GM21528 (cell line): ENCODE data around the gene SH2D7.
A peak's percentile ranks its signal among the peaks of the same experiment; 100 is the strongest.

Experiments used
- ATAC-seq: cut with Tn5 transposase; IDR thresholded peaks from one replicate; pipeline ENCODE4 v1.9.1; 2021; ENCODE audit warnings: mild to moderate bottlenecking, moderate library complexity; ENCODE audit not compliant: unreplicated experiment, low FRiP score

SH2D7 gene

DNA sequence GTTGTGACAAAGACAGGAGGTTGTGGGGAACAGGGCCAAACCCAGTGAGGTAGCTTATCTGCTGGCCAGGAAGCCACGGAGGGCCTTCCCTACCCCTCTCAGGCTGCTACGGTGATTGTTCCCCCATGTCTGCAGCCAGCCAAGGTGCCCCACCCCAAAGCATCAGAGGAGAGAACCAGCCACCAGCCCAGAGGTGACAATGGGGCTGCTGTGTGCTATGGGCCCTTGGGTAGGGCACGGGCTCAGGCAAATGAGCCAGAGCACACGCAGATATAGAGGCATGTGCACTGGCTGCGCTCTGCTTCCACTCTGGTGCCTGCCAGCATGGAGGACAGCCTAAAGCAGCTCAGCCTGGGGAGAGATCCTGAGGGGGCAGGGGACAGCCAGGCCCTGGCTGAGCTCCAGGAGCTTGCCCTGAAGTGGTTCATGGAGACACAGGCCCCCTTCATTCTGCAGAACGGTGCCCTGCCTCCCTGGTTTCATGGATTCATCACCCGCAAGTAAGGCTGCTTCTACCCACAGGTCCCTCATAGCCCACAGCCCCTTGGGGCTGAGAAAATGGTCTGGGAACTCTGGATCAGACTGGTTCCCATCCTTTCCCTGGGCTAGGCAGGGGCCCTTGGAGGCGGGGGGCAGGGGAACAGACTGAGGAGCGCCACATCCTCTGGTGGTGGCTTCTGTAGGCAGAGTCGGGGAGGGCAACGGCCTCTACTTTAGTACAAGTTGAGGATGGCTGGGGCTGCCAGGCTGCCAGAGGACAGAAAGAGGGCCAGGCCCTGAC lies at the start of gene SH2D7:
Gene SH2D7 (plus strand): TSS at position 301 of the 781 bp plus-strand sequence. CDS start 24 bp downstream, at position 325.
- no peak for ATAC-seq

DNA sequence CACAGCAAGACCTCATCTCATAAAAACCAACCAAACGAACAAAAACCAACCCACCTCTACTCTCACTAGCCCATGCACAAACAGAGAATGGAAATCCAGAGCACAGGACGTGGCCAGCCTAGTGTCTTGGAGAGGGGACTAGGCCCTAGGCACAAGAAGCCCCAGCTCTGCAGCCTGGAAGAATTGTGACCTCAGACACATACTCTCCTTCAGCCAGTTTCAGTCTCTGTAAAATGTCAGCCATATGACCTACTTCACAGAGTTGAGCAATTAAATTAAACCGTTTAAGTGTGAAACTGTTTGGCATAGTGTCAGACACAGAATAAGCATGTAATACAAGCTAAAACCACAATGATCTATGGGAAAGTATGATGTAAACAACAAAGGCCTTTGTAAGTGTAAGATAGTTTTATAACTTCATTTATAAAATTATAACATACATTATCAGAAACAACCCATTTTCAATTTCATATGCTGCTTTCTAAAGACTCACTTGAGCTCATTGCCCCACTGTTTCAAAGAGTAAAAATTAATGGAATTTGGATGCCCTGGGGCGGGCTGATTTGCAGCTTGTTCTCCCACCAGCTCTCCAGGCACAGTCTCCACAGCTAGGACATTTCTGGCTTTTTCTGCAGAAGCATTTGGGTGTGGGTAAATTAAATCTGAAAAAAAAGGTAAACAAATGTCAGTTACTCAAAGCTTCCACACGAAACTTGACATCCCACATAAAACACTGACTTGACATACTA lies 47.8 kb upstream of the SH2D7 start:
- ATAC-seq = no peak

DNA sequence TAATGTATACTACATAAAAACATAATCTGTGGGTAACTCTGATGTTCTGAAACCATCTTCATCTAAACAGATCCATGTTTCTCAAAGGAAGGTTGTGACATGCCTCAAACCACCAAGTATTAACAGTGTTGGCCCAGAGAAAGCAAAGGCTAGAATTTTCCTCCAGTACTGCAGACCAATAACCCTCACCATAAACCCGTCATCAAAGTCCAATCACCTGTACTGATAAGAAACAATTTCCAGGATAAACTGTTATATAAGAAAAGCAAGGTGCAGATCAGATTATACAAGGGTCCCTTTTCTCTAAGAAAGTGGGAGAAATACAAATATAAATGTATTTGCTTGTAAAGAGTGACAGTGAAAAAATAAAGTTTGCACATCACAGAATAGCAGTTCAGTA lies 47.2 kb upstream of the SH2D7 start:
- ATAC-seq = no peak

DNA sequence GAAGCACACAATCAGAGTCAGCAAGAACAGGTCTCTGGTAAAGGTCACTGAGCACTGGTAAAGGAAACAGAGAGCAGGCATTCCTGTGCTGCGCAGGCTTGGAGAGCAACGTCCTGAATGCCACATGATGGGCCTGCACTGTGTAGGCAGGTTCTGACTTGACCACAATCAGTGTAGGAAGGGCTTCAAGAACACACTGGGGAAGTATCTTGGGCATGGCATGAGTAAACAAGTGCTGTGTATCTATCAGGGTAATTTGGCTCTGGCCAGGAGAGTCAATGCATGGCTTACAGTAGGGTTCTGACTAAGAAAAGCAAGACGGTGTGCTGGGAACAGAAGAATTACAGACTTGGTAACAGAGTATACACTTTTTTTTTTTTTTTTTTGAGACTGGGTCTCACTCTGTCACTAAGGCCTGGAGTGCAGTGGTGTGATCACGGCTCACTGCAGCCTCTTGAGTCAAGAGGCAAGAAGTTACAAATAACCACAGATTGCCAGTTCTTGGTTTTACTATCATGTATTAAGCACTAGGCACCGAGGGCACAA lies 45.5 kb upstream of the SH2D7 start:
- ATAC-seq = no peak

DNA sequence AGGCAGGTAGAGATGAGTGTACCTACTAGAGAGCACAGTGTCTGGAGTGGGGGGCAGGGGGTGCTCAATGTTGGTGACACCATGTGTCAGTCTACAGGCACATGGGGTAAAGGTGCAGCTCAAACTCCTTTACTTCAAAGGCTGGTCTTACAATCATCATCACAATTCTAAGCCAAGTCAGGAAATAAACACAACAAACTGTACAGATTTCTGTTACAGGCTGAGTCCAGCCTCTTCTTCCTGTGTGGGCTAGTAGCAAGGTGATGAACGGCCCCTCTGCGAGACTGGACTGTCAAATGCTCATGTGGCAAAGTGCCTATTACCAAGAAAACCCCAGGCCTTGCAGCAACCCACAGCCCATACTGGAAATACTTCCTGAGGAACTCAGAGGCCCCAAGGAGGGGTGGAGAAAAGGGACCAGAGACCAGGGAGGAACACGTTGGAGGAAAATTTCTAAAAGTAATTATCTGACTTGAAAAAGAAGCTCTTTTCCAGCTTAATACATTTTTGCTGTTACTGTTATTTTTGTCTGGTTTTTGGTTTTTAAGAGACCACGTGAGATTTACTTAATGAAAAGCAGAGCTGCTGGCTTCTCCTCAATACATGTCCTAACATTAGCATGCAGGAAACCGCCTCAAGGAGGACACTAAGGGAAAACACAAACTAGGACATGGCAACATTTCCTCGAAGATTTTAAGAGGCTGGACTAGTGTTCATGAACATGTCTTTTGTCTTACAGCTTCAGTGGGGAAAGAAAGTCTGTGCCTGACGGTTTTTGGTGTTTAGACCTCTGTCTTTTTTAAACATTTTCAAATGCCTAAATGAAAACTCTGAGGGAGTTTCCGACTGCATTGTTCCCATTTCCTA lies 44.4 kb upstream of the SH2D7 start:
- no peak for ATAC-seq

DNA sequence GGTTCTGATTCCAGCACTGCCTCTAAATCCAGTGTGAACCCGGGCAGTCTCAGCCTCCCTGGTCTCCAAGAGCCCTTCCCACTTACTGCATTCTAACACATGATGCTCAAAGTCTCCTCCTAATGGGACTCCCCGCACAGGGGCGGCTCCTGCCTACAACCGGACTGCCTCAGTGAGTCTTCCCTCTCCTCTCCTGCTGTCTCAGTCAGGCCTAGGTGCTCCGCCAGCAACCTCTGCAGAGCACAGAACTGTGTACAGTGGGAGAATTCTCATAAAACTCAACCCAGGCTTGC lies 43.8 kb upstream of the SH2D7 start:
- ATAC-seq = no peak

DNA sequence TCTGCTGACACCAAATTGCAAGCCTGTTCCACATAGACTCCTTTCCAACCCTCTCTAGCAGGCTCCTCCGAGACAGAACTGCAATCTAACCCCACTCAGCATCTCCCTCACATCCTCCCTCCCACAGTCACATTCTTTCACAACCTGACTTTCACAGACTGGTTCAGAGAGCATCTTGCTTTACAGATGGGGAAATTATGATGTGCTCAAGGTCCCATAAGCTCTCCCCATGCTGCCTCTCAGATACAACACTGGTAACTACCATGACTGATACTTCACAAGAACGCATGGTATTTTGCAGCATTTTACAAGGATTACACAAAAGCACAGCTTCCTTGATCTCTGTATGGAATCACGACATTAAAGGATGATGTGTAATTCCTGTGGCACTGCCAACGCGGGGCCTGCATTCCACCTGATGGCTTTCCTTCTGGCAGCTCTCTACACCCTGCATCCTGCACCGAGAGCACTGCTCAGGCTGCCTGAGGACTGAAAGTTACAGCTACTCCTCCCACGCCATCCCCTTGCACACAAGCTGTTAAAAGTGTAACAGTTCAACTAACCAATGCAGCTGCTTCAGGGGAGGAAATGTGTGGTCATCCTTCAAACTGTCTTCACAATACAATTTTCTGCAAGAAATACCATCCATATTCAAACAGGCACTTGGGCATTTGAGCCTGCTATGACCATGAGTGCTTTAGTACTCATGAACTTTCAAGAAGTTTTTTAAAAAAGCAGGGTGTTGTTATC lies 42.5 kb upstream of the SH2D7 start:
- ATAC-seq = peak; percentile 78

DNA sequence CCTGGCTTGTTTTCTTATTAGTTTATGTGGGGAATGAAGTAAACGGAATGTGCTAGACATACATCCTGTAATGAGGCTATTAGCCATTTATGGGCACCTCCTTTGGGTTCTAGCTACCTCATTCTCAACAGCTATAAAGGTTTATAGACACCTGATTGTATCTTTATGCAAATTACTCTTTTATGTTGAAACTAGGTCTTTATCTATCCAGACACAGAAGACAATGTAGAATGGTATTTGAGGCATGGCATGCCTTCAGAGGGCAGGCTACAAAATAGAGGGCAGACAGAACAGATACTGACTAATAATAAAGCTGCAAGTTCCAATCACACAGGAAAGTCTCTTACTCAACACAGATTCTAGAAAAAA lies 41.9 kb upstream of the SH2D7 start:
- ATAC-seq = peak; percentile 28

DNA sequence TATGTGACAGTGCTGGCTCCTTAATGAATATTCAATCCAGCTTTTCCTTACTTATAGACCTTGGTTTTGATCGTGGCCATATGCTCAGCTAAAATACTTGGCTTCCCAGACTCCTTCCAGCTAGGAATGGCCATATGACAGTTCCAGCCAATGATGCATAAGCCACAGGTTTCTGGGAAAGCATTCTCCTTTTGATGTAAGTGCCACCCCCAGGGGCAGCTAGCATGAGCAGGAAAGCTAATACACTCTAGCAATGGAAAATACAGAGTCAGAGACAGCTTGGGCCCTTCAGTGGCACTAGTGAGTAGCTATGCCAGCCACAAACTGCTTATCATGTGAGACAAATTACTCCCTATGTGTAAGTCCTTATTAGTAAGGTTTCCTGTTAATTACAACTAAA lies 41.5 kb upstream of the SH2D7 start:
- no peak for ATAC-seq

DNA sequence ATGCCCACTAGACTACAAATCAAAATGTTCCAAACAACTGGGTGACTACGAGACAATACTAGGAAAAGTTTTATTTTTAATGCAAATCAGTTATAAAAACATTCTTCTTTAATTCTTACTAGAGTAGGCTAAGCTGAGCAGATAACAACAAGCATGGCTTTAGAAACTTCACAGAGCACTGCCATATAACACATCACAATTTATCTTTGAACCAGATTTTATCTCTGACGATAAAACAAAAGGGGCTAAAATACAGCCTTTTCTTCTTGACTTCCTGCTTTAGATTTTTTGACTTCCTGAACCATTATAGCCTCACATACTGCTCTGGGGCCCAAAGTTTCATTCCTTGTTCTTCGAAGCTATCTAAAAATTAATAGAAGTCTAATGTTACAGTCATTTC lies 40.8 kb upstream of the SH2D7 start:
- ATAC-seq = no peak

DNA sequence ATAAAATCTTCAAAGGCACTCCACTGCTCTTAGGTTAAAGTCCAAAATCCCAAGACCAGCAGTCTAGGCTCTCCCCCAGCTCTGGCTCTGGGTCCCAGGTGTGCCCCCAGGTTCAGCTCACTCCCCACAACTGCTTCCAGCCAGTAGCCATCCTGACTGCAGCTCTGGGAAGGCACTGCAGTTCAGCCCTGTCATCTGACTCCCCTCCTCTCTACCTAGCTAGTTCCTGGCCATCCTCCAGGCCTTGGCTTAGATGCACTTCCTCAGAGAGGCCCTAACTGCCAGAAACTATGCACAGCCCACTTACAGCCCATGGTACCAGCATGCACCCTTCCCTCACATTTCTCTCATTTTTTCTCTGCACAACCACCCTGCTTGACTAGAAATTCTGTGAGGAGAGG lies 40.4 kb upstream of the SH2D7 start:
- no peak for ATAC-seq

DNA sequence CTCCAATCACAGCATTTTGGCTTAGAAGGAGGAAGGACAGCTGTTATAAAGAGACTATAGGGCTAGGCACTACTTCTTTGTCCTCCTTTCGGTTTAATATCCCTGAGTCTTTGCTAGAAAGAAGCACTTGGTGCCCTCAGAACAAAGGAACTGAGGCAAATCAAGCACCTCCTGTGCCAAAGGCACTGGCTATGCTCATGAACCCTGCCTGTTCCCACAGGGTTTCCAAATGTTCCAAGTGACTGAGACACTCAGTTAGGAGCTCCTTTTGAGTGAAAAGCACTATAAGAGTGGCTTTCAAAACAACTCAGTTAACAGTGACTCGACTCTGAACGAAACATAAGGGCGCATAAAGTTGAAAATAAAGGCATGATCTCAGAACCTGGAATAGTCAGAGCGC lies 39.8 kb upstream of the SH2D7 start:
- ATAC-seq = no peak

DNA sequence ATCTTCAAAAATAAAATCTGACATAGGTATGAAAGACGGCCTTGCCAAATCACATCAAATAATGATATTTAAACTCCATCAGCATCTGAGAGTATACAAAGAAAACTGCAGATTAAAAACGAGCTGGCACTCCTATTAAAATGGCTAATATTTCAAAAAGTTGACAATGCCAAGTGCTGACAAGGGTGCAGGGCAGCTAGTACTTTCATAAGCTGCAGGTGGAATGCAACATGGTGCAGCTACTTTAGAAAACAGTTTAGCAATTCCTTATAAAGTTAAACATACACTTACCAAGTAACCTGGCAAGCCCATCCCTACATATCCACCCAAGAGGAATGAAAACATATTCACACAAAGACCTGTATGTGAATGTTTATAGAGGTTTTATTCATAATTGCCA lies 37.8 kb upstream of the SH2D7 start:
- no peak for ATAC-seq

DNA sequence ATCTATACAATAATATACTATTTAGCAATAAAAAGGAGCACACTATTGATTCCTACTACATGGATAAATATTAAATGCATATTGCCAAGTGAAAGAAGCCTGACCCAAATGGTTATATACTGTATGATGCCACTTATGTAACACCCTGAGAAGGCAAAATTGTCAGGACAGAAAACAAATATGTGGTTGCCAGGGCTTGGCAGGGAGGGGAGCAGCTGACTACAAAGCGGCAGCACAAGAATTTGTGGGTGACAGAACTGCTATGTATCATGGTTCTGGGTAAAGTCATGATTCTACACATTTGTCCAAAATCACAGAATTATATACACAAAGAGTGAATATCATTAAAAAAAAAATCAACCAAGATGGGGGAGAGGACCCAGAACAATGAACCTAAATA lies 37.4 kb upstream of the SH2D7 start:
- no peak for ATAC-seq

DNA sequence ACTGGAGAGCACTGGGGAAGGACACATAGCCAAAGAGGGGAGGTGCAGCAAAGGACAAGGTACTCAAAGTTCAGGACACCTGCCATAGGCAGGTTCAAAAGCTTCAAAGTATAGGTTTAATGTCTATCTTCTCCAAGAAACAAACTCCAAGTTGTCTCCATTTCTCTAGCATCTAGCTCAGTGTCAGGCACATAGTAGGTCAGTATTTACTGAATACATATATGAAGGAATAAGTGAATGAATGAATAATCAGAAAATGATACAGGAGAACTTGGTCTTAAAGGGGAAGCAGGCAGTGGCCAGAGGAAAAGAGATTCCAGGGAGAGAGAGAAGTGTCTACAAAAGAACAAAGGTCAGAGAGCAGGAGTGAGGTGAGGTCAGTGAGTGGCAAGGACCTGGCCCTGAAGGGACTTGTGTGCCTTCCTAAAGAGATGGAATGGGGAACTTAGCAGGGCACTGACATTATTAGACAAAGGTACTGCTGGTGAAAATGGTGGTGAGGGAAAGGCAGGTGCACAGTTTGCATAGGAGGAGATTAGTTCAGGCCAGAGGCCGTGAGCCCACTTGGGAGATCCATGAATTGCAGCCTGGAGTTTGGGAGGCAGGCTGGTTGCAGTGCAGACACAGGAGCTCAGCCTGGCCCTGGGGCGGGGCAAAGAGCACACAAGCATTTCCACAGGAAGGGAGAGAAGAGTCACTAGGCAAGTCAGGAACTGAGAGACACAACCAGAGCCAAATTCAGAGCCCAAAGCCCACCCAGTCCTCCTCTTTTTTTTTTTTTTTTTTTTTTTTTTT lies 36.2 kb upstream of the SH2D7 start:
- ATAC-seq = no peak

DNA sequence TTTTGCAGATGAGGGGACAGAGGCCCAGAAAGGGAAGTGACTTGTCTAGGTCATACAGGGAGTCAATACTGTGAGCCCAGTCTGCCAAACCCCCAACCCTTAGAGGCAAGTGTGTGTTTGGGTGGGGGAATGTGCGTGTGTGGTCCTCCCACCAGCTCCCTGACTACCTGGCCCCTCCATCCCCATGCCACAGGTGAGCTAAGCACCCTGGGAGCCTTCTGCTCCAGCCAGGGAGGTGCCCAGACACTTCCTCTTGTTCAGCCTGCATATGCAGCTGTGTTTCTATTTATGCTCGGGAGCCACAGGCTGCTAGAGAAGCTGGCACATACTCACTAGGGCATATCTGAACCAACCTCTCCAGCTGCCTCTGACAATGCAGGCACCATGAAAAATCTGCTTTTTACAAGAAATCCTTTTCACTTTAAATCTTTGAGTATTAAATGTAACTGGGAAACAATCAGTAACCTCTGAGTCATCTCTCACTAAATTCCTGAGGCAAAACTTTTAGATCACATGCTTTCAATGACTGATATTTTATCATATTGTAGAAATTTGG lies 35.6 kb upstream of the SH2D7 start:
- no peak for ATAC-seq

DNA sequence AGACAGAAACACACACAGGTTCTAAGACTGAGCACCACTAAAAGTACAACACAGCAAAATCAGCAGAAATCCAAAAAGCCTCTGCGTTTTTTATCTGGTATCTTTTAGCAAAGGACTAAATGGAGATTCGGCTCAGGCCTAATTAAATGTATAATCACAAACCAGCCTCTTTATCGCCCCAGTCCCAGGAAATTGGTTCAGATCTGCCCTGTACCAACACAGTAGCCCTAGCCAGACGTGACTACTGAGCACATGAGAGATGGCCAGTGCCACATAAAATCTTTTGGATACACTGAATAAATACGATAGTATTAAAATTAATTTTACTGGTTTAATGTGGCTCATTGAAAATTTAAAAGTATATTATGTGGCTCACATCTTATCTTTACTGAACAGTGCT lies 34.6 kb upstream of the SH2D7 start:
- no peak for ATAC-seq

DNA sequence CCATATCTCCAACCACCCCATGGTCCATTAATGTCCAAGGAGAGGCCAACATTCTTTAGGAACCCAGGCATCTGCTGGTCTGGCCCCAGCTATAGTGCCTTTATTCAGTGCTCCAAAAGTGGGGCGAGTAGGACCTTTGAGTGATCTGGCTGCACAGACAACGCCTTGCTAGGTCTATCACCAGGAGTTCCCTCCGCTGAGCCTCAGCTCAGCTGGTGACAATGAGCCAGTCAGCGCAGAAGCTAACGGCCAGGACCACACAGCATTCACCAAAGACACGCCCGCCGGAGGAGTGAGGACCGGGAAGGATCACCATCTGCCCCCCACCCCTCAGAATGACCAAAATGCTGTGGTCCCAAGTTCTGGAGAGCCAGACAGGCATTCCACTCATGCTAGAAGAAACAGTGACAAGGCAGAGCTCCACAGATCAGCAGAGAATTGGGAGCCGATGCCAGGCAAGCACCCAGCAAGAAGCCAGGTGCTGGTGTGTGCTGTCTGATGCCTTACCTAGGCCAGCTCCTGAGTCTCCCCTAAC lies 33.9 kb upstream of the SH2D7 start:
- no peak for ATAC-seq
